ENCODE measurements around the gene KSR2.
"Not testable (repeated sequence)": the region's sequence is repeated elsewhere in the genome, so short reads cannot be mapped to it uniquely, and the experiment has no call there.

Gene KSR2

DNA sequence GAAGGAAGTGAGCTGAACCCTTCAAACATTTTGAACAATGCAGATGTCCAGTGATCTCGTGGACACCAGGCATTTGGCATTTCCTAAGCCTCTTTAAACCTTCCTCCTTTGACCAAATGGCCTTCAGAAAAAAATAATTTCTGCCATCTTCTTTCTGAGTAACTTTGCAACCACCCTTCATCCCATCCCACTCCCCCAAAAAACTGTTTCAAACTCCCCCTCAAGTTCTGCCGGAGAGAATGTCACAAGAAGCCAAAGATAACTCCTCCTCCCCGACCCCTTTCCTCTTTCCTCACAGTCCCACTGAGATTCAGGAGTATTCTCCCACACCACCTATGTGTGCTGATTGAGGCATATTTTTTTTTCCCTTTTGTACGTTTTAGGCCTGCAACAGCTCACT is 1.7 kb downstream of the KSR2 start:
- peak; percentile 46 for DNase-seq

GRCh38 chr12:117966511-117966910 is 2.3 kb downstream of the KSR2 start:
- DNase-seq = peak; percentile 87

- DNase-seq = no peak
Observed at GRCh38 chr12:117963836-117964235, 5.0 kb downstream of the KSR2 start.

DNA sequence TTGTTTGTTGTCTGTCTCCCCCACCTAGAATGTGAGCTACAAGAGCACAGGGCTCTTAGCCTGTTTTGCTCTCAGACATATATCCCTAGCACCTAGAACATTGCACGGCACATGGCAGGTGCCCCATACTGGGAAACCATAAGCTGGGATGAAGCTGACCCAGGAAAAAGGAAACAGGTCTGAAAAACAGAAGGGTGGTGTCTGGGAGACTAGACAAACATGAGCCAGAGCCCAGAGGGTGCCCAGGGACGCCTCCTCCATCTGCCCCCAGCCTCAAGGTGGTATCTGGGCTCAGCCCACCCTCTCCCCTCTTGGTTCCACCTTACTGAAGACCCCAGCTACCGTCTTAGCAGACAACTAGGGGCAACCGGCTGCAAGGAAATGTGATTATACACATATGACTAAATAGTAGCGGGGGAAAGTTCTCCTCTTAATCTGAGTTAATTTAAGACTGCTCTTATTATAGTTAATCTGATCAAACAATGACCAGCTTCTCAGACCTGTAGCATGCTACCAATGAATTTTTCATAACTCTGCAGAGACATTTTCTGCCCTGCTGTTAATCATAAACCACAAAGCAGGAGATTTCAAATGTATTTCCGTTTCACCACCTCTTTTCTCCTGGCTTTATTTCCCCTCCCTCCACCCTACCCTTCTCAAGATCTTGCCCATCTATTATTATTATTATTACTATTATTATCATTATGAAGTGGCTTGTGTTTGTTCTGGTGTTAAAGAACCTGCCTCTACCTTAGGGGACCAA is 31.9 kb downstream of the KSR2 start:
- no peak for DNase-seq

GRCh38 chr12:117933545-117933944 is 35.2 kb downstream of the KSR2 start:
- DNase-seq = no peak

GRCh38 chr12:117926391-117926899 is 42.3 kb downstream of the KSR2 start:
- no peak for DNase-seq

DNA sequence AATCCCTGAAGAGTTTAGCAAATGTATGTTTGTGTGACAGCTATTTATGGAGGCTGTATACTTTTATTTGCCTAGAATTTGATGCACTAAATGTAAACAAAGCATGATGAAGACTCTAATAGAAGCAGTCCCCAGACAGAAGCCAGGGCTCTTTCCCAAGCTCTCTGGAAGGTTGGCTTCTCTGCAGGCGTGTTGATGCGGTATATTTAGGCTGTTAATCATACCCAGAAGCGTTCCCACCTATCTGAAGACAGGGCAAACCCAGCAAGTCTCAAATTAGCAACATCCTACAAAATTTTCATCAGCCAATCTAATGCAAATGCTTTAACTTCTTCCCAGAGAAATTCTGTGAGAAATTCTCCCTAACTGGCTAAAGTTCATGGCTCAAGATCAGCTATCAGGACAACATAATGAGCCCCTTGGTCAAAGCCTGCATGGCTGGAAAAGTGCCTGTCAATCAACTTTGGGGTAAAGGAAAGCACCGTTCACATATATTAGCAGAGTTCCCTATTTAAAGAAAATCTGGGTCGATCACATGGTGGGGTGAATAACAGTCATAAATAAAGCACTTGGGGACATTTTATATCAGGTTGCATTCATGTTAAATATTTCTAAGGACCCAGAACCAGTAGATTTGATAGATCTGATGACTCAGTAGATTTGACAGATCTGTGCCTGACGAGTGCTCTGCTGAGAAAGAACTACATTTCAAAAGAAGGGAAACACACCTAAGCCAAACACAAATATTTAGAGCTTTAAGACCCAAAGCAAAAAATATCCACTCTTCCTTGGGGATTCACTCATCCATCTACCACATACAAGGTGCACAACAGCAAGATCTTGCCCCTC is 46.6 kb downstream of the KSR2 start:
- DNase-seq = no peak

DNA sequence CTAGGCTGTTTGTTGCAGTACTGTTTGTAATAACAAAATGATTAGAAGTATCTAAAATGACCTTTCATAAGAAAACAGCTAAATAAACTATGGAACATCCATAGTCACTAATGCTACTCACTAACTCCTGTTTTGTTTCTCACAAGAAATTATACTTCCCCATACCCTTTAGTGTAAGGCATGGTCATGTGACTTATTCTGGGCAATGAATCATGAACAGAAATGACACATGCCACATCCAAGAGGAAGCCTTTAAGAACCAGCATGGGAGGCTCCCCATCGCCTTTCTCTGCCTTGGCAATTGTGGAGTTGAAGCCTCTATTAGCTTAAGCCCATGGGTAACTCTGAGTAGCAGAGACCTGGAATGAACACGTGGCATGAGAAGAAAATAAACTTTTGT is 49.3 kb downstream of the KSR2 start:
- DNase-seq = no peak

GRCh38 chr12:117914686-117915085 is 54.1 kb downstream of the KSR2 start:
- DNase-seq = no peak

DNA sequence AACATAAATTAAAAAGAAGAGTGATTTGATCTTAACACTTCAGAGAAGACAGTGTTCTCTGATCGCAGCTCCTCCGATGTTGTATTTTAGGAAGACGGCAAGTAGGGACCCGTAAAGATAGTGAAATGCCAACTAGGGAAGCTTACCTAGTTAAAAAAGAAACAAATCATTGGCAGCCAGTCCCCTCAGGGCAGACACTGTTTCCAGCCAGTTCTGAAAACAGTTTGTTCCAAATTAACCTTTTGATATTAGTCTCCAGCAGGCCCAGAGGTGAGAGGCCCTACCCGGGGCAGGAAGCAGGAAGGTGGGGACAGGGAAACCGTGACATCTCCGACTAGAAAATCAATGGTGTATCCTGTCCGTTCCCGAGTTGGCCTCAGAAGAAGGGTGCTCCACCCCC is 56.0 kb downstream of the KSR2 start:
- DNase-seq = no peak

DNA sequence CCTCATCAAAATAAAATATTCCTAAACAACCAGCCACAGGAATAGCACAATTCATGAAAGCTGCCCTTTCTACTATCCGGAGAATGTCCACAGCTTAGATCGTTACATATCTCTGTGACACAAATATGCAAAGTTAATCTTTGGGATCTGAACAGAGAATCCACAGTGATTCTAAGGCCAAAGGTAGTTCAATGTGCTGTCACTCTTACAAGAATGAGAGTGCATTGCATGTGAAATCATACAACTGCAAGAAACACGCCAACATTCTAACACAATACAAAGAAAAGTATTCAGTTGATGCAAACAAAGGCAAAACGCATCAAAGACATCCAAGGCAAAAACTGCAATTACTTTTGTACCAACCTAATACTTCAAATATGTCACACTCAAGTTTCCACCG is 60.4 kb downstream of the KSR2 start:
- no peak for DNase-seq

DNA sequence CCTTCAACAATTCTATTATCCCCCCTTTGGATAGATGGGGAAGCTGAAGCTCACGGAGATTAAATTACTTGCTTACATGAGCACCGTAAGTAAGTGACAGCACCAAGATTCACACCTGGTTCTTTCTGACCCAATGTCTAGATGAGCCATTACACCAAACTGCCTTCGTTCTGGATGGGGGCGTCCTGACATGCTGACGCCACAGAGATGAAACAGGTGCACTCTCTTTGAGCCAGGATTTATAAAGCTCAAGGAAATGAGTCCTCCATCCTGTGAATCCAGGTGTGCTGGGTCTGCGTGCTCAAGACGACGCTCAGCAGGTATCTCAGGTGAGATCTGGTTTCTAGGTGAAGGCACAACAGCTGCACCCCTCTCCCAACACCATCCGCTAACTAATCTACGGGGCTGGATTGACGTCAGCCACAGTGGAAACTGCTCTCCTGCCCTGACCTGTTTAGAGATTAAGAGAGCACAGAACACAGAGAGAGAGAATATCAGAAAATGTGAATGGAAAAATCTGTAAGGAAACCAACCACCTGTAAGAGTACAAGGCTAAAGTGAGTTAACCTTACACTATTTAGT is 61.6 kb downstream of the KSR2 start:
- DNase-seq = peak; percentile 88

GRCh38 chr12:117904051-117904450 is 64.7 kb downstream of the KSR2 start:
- no peak for DNase-seq

- DNase-seq = no peak
Observed at GRCh38 chr12:117903110-117903840, 65.5 kb downstream of the KSR2 start.

- no peak for DNase-seq
Observed at GRCh38 chr12:117901631-117902030, 67.2 kb downstream of the KSR2 start.

DNA sequence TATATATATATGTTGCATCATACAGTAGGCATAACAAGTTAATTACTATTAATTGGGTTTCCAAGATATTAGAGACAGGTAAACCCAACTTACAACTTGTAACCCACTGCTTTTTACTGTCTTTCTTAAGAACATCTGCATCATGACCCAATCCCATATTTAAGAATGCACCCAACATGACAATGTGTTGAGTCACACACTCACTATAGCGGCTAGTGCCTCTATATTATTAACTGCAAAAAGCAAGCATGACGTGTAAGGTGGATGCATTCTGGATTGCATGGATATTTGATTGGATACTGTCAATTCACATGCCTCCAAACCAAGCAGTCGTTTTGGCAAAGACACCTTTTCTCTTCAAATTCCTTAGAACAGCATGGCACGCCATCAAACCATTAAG is 68.2 kb downstream of the KSR2 start:
- no peak for DNase-seq

DNA sequence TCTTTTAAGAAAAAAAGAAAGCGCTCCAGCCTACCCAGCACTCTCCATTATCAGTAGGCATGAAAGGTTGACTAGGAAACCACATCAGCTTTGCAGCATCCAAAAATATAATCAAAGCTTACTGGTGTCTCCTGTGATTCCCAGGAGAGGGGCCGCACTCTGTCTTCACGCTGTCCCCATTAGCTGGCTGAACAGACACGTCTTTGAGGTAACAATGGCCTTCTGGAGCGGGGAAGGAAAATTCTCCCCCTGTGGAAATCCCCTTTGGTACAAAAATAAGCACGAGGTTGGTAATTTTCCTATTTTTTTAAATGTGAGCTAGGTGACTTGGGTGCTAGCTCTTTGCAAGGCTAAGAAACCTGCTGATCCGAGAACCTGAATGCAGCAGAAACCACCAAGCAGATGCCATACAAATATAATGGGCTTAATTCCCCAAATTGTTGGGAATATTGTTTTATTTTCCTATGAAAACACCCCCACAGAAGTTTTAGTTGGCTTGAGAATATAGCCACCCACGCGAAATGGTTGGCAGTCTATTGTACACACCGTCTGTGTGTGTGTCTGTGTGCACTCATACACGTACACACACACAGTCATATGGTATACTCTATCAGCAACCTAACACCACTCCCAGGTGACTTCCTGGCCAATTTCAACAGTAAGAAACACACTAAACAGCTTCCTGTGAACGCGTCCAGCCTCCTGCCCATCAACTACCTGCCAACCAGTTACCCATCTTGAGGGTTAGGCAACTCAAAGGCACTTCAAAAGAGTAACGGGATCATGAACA is 71.2 kb downstream of the KSR2 start:
- peak; percentile 64 for DNase-seq

- DNase-seq = no peak
Observed at GRCh38 chr12:117896009-117896408, 72.8 kb downstream of the KSR2 start.

DNA sequence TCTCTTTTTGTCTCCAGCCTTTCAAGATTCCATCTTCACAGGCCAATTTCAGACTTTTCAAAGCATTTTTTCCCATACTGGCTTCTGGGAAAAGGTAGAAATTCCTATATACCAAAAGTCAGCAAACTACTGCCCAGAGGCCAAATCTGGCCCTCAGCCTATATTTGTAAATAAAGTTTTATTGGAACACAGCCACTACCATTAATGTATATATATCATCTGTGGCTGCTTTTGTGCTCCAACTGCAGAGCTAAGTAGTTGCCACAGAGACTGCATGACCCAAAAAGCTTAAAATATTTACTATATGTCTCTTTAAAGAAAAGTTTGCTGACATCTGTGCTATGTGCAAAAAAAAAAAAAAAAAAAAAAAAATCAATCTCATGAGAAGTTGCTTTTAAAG is 76.3 kb downstream of the KSR2 start:
- DNase-seq = no peak

- not testable (repeated sequence) for DNase-seq
Observed at GRCh38 chr12:117891265-117891664, 77.5 kb downstream of the KSR2 start.

- DNase-seq = no peak
Observed at GRCh38 chr12:117890644-117891043, 78.1 kb downstream of the KSR2 start.

- DNase-seq = no peak
Observed at GRCh38 chr12:117890137-117890536, 78.7 kb downstream of the KSR2 start.
